Suprapubic skin (tissue), 4 donors: ENCODE results near the gene NPTXR.

Experiments used
- CTCF ChIP-seq, 2 donors: fragments of 200-600 bp in 1 of 2; fragments of 450-650 bp in 1 of 2; sonication (generic) in 1 of 2; IDR thresholded peaks; one replicate each; pipeline ENCODE4 v1.5.1; 2016 to 2019; ENCODE audit warnings: antibody characterized with exemption in 2 of 2, mild to moderate bottlenecking in 1 of 2, moderate library complexity in 1 of 2
- EP300 ChIP-seq: sonication (generic); formaldehyde crosslinking; IDR thresholded peaks from one replicate; pipeline ENCODE4 v1.6.1; 2017; ENCODE audit warnings: antibody characterized with exemption
- POLR2A ChIP-seq, 2 donors: fragments of 450-650 bp; IDR thresholded peaks; one replicate each; pipeline ENCODE4 v1.6.1; 2017; ENCODE audit warnings: antibody characterized with exemption in 2 of 2, mild to moderate bottlenecking in 2 of 2, moderate library complexity in 2 of 2
- POLR2AphosphoS5 ChIP-seq, 3 donors: sonication (generic); formaldehyde crosslinking; IDR thresholded peaks; one replicate each; pipeline ENCODE4 v1.6.1; 2017; ENCODE audit warnings: antibody characterized with exemption in 3 of 3

GRCh38 chr22:38891256-38891655 lies 47.4 kb upstream of the NPTXR start:
- TF ChIP-seq POLR2A (IDR thresholded peaks at IDR 0.05), result no peak
- no peak for TF ChIP-seq CTCF (IDR thresholded peaks at IDR 0.05)
- no peak for TF ChIP-seq EP300
- TF ChIP-seq POLR2AphosphoS5 (IDR thresholded peaks at IDR 0.05), result no peak
